PC-9 (cell line): ENCODE measurements around the gene AFAP1L1. TPM values are rescaled to one million over a fixed set of nuclear protein-coding genes. Genes with fewer than 3 reads are reported as not detected.

Experiments used
- BruUV-seq: library from RNA; stranded (reverse); fragments of 400-500 nt; replicated peaks from 2 replicates; lab custom pipeline; 2021; lab: Mats Ljungman, UMichigan
- CTCF ChIA-PET: fragments of 300-600 bp; sonication (Branson Sonifier 250); formaldehyde crosslinking; loops from one replicate; lab custom pipeline; 2022; ENCODE audit warnings: antibody characterized with exemption; lab: Charles Lee
- POLR2A ChIA-PET: fragments of 300-600 bp; sonication (Branson Sonifier 250); formaldehyde crosslinking; loops from one replicate; lab custom pipeline; 2022; ENCODE audit warnings: antibody characterized with exemption; ENCODE audit not compliant: unreplicated experiment; lab: Charles Lee
- DNase-seq, 2 experiments: peaks; one replicate each; pipeline versions ENCODE4 v3.0.0 to v3.0.0-alpha.2; 2015 to 2022; ENCODE audit warnings: mixed read lengths in 1 of 2
- H2AFZ ChIP-seq: fragments of 200-600 bp; sonication (generic); 2 replicates; pipeline ENCODE4 v1.8.1; 2017; ENCODE audit warnings: antibody characterized with exemption
- H3F3A ChIP-seq: fragments of 200-600 bp; sonication (generic); 2 replicates; pipeline ENCODE4 v1.8.1; 2017; ENCODE audit warnings: antibody characterized with exemption, mild to moderate bottlenecking, low read depth; ENCODE audit not compliant: insufficient read depth
- H3K27ac ChIP-seq: fragments of 200-600 bp; sonication (generic); 2 replicates; pipeline ENCODE4 v1.6.1; 2016; ENCODE audit warnings: mixed run types
- H3K27me3 ChIP-seq: fragments of 200-600 bp; sonication (generic); 2 replicates; pipeline ENCODE4 v1.6.1; 2016; ENCODE audit warnings: low read depth, mixed run types; ENCODE audit not compliant: insufficient read depth
- H3K36me3 ChIP-seq: fragments of 200-600 bp; sonication (generic); 2 replicates; pipeline ENCODE4 v1.6.1; 2016; ENCODE audit warnings: low read depth, mixed run types
- H3K4me1 ChIP-seq: fragments of 200-600 bp; sonication (generic); replicated peaks from 2 replicates; pipeline ENCODE4 v1.6.1; 2016; ENCODE audit warnings: mixed run types; ENCODE audit not compliant: insufficient read depth
- H3K4me2 ChIP-seq: fragments of 200-600 bp; sonication (generic); 2 replicates; pipeline ENCODE4 v1.6.1; 2017; ENCODE audit warnings: mixed run types
- H3K4me3 ChIP-seq: fragments of 200-600 bp; sonication (generic); 2 replicates; pipeline ENCODE4 v1.6.1; 2016; ENCODE audit warnings: mixed run types
- H3K79me2 ChIP-seq: fragments of 200-600 bp; sonication (generic); 2 replicates; pipeline ENCODE4 v1.6.1; 2017; ENCODE audit warnings: low read depth, mixed run types
- H3K9me2 ChIP-seq: fragments of 200-600 bp; sonication (generic); 2 replicates; pipeline ENCODE4 v1.8.1; 2017; ENCODE audit warnings: mild to moderate bottlenecking; ENCODE audit not compliant: insufficient read depth
- H3K9me3 ChIP-seq: fragments of 200-600 bp; sonication (generic); 2 replicates; pipeline ENCODE4 v1.8.1; 2016; ENCODE audit warnings: low read depth; ENCODE audit not compliant: insufficient read depth
- H4K20me1 ChIP-seq: fragments of 200-600 bp; sonication (generic); 2 replicates; pipeline ENCODE4 v1.8.1; 2017; ENCODE audit not compliant: insufficient read depth
- CTCF ChIP-seq: fragments of 200-600 bp; sonication (generic); conservative IDR thresholded peaks from 2 replicates; pipeline ENCODE4 v1.6.1; 2017; ENCODE audit warnings: mixed run types, antibody characterized with exemption, mild to moderate bottlenecking, moderate library complexity
- EZH2 ChIP-seq: fragments of 200-600 bp; sonication (generic); IDR thresholded peaks from 2 replicates; pipeline ENCODE4 v1.8.0; 2017; ENCODE audit warnings: antibody characterized with exemption, low read depth
- intact Hi-C: fragments of 100-400 bp; cut with micrococcal nuclease; formaldehyde crosslinking; loops from one replicate; pipeline ENCODE4 v1.10.0; 2022; ENCODE audit not compliant: unreplicated experiment
- total RNA-seq: library from RNA; stranded (reverse); gene quantifications from 2 replicates; pipeline ENCODE4 v1.2.3, GENCODE V29; 2021

The AFAP1L1 gene
- total RNA-seq, 1 experiment from 2014 or later: 9.6 TPM

GRCh38 chr5:149282966-149283332 lies 11.3 kb downstream of the AFAP1L1 start:
- TF ChIP-seq CTCF: no peak
- TF ChIP-seq EZH2: no peak
- ChIA-PET POLR2A (no interaction called here), CTCF (no interaction called here)
- no peaks in the 10 kb centered on the region for H3F3A ChIP-seq
- no peaks in the 10 kb centered on the region for H3K36me3 ChIP-seq
- intact Hi-C loops: no loop called here
- H3K79me2 ChIP-seq: no peaks in the 10 kb centered on the region
- H3K9me3 ChIP-seq: no peaks in the 10 kb centered on the region
- no peak overlapping the region for H3K27ac ChIP-seq
- H3K9me2 ChIP-seq: no peaks in the 10 kb centered on the region
- no TSS peak for BruUV-seq
- H3K4me3 ChIP-seq: no peak overlapping the region
- H3K4me1 ChIP-seq: peaks cover 21% of the 10 kb centered on the region
- no peak overlapping the region for H2AFZ ChIP-seq
- no peak for DNase-seq
- no peaks in the 10 kb centered on the region for H3K27me3 ChIP-seq
- no peaks in the 10 kb centered on the region for H4K20me1 ChIP-seq
- H3K4me2 ChIP-seq: no peak overlapping the region

GRCh38 chr5:149283626-149284480 lies 12.2 kb downstream of the AFAP1L1 start:
- Histone ChIP-seq H3K27me3 (no peaks in the 10 kb centered on the region), H3K9me2 (no peaks in the 10 kb centered on the region), H3K9me3 (no peaks in the 10 kb centered on the region), H4K20me1 (no peaks in the 10 kb centered on the region), H2AFZ (no peak overlapping the region), H3K4me1 (peaks cover 18% of the 10 kb centered on the region), H3F3A (no peaks in the 10 kb centered on the region), H3K79me2 (no peaks in the 10 kb centered on the region), H3K4me2 (no peak overlapping the region), H3K4me3 (no peak overlapping the region), H3K36me3 (no peaks in the 10 kb centered on the region), H3K27ac (no peak overlapping the region)
- intact Hi-C loops: no loop called here
- no TSS peak for BruUV-seq
- no peak for TF ChIP-seq CTCF
- TF ChIP-seq EZH2: no peak
- DNase-seq: no peak
- CTCF ChIA-PET: no interaction called here
- POLR2A ChIA-PET: no interaction called here

GRCh38 chr5:149284501-149284900 lies 12.8 kb downstream of the AFAP1L1 start:
- H3K4me3 ChIP-seq: no peak overlapping the region
- intact Hi-C loops: no loop called here
- TF ChIP-seq EZH2: no peak
- ChIA-PET POLR2A (no interaction called here), CTCF (no interaction called here)
- H3K27ac ChIP-seq: no peak overlapping the region
- no peaks in the 10 kb centered on the region for H4K20me1 ChIP-seq
- no peaks in the 10 kb centered on the region for H3K9me2 ChIP-seq
- DNase-seq: no peak
- no peak overlapping the region for H2AFZ ChIP-seq
- H3K36me3 ChIP-seq: no peaks in the 10 kb centered on the region
- no peaks in the 10 kb centered on the region for H3K79me2 ChIP-seq
- BruUV-seq: no TSS peak
- H3K4me1 ChIP-seq: peaks cover 11% of the 10 kb centered on the region
- no peaks in the 10 kb centered on the region for H3K27me3 ChIP-seq
- no peaks in the 10 kb centered on the region for H3F3A ChIP-seq
- H3K9me3 ChIP-seq: no peaks in the 10 kb centered on the region
- no peak overlapping the region for H3K4me2 ChIP-seq
